Mesendoderm (in vitro differentiated cells): Measurements from ENCODE around the gene FRMD5.

Experiments used
- DNase-seq: peaks from one replicate; pipeline ENCODE4 v3.0.0; 2013
- H2AK5ac ChIP-seq: 2 replicates; pipeline ENCODE4 v1.6.1; 2013; ENCODE audit warnings: low read length, inconsistent platforms
- H2BK120ac ChIP-seq: 2 replicates; pipeline ENCODE4 v1.6.1; 2013; ENCODE audit warnings: low read depth, mild to moderate bottlenecking, low read length, moderate library complexity, mixed read lengths
- H2BK15ac ChIP-seq: replicated peaks from 2 replicates; pipeline ENCODE4 v1.6.1; 2013; ENCODE audit warnings: low read depth, mild to moderate bottlenecking, moderate library complexity
- H2BK5ac ChIP-seq: 2 replicates; pipeline ENCODE4 v1.6.1; 2013; ENCODE audit warnings: low read length, inconsistent platforms
- H3K18ac ChIP-seq: 2 replicates; pipeline ENCODE4 v1.6.1; 2013; ENCODE audit warnings: mild to moderate bottlenecking, low read length, mixed read lengths
- H3K23ac ChIP-seq: one replicate; pipeline ENCODE4 v1.6.1; 2013; ENCODE audit warnings: low read length
- H3K27ac ChIP-seq: 2 replicates; pipeline ENCODE4 v1.5.1; 2013; ENCODE audit warnings: low read depth, mild to moderate bottlenecking, inconsistent platforms, low read length, moderate library complexity
- H3K27me3 ChIP-seq: 2 replicates; pipeline ENCODE4 v1.6.1; 2013; ENCODE audit warnings: low read length, control low read depth, mild to moderate bottlenecking, inconsistent platforms; ENCODE audit not compliant: insufficient read depth, poor library complexity
- H3K36me3 ChIP-seq: 2 replicates; pipeline ENCODE4 v1.6.1; 2013; ENCODE audit warnings: low read length, inconsistent platforms; ENCODE audit not compliant: control insufficient read depth, insufficient read depth
- H3K4ac ChIP-seq: one replicate; pipeline ENCODE4 v1.6.1; 2013; ENCODE audit warnings: low read depth, mild to moderate bottlenecking, low read length, moderate library complexity
- H3K4me1 ChIP-seq: 2 replicates; pipeline ENCODE4 v1.6.1; 2013; ENCODE audit warnings: low read depth, low read length, inconsistent platforms; ENCODE audit not compliant: control insufficient read depth
- H3K4me2 ChIP-seq: 2 replicates; pipeline ENCODE4 v1.6.1; 2013; ENCODE audit warnings: low read length
- H3K4me3 ChIP-seq: 2 replicates; pipeline ENCODE4 v1.5.1; 2013; ENCODE audit warnings: mild to moderate bottlenecking, low read length
- H3K56ac ChIP-seq: one replicate; pipeline ENCODE4 v1.6.1; 2013; ENCODE audit warnings: low read length
- H3K79me1 ChIP-seq: 2 replicates; pipeline ENCODE4 v1.6.1; 2013; ENCODE audit warnings: low read length, inconsistent platforms
- H3K79me2 ChIP-seq: 2 replicates; pipeline ENCODE4 v1.6.1; 2013; ENCODE audit warnings: mild to moderate bottlenecking, low read length; ENCODE audit not compliant: control insufficient read depth, insufficient read depth
- H3K9ac ChIP-seq: 2 replicates; pipeline ENCODE4 v1.6.1; 2013; ENCODE audit warnings: low read length, inconsistent platforms
- H4K5ac ChIP-seq: one replicate; pipeline ENCODE4 v1.6.1; 2013; ENCODE audit warnings: low read length
- H4K8ac ChIP-seq: one replicate; pipeline ENCODE4 v1.6.1; 2013; ENCODE audit warnings: low read depth, mild to moderate bottlenecking, control low read depth, low read length, moderate library complexity
- WGBS: extraction: QIAGEN DNeasy Blood & Tissue Kit; methylation state at CpG from one replicate; pipeline ENCODE4 v1.1.7; 2013; ENCODE audit warnings: low lambda C conversion rate, missing lambda C conversion rate; ENCODE audit not compliant: insufficient coverage; ENCODE audit errors: extremely low coverage; 5-methylcytosine and 5-hydroxymethylcytosine counted together

Gene FRMD5

DNA sequence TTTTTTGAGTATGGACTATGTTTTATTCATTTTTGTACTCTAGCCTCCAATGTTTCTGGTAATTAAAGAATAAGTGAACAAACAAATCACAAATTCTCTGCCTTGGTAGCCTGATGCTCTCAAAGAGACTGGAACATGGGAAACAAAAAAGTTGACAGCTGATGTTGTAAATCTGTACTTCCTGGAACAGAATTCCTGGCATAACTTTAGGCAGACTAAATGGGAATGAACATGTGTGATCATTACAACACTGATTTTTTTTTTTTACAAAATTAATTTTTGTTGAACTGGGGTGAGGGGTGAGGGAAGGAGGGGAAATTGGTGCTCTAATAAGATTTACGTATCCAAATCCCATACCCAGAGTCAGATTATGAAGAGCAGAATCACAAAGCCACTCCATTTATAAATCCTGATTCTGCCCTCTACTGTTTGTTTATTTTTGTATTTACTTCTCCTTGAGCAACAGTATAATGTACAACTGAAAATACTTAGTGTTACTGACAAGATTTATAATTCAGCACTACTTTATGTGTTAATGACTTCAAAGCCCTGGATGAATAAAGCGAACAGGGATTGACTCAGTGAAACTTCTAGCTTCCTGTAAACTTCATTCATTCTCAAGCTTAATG is 165.0 kb downstream of the FRMD5 start:
- Histone ChIP-seq H2BK120ac (no peak overlapping the region), H4K8ac (no peak overlapping the region), H3K4me3 (no peak overlapping the region), H3K4me2 (no peak overlapping the region), H3K56ac (no peak overlapping the region), H3K9ac (no peak overlapping the region), H4K5ac (no peak overlapping the region), H3K27me3 (no peaks in the 10 kb centered on the region), H3K27ac (no peak overlapping the region), H2BK5ac (no peak overlapping the region), H2AK5ac (no peak overlapping the region), H2BK15ac (no peak overlapping the region), H3K79me1 (no peaks in the 10 kb centered on the region), H3K23ac (no peak overlapping the region), H3K18ac (no peak overlapping the region), H3K79me2 (no peaks in the 10 kb centered on the region), H3K4ac (no peak overlapping the region), H3K36me3 (no peaks in the 10 kb centered on the region), H3K4me1 (no peaks in the 10 kb centered on the region)
- no CpG with 5 or more reads among the region's 2 CpGs for WGBS
- DNase-seq, result no peak

DNA sequence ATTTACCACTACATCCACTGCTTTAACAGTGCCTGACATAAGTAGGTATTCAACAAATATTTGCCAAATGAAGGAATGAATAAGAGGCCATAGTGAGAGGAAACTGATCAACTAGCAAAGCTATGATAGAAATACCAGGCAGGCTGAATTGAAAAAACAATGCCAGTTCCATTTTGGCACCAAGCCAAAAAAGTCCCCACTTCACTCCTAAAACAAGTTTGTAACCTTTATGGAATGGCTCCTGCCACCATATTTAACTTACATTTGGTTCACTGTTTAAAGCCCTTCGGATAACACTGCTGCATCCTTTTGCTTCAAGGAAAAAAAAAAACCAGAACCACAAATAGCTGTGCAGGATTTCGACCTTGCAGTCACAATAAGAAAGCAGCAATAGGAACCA is 166.1 kb downstream of the FRMD5 start:
- H3K56ac ChIP-seq, result no peak overlapping the region
- no peak for DNase-seq
- H4K8ac ChIP-seq, result no peak overlapping the region

DNA sequence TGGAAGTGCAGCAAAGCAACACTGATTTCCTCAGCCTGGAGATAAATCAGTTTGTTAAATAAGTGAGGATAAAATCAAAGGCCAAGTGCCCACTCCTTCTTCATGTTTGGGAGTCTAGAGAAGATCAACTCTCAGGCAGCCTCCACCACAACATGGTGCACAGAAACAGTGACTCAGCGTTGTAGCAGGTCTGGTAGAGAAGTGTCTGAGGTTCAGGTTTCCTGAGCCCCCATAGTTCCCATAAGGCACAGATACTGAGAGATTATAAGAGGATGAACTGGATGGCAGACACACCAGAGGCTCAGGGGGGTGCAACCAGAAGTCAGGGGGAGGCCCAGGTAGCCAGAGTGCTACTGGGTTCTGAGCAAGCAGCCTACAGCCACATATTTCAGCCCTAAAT is 166.7 kb downstream of the FRMD5 start:
- Histone ChIP-seq H3K4me1 (no peaks in the 10 kb centered on the region), H3K27ac (no peak overlapping the region), H3K79me1 (no peaks in the 10 kb centered on the region), H2BK120ac (no peak overlapping the region), H3K23ac (no peak overlapping the region), H4K5ac (no peak overlapping the region), H3K4ac (no peak overlapping the region), H3K9ac (no peak overlapping the region), H3K36me3 (no peaks in the 10 kb centered on the region), H4K8ac (no peak overlapping the region), H3K27me3 (no peaks in the 10 kb centered on the region), H3K4me3 (no peak overlapping the region), H3K18ac (no peak overlapping the region), H2BK5ac (no peak overlapping the region), H3K56ac (no peak overlapping the region), H3K79me2 (no peaks in the 10 kb centered on the region), H2AK5ac (no peak overlapping the region), H3K4me2 (no peak overlapping the region), H2BK15ac (no peak overlapping the region)
- WGBS, result no CpG with 5 or more reads among the region's 1 CpG
- peak; percentile 14 for DNase-seq

More for the DNA sequence above, 166.1 kb downstream of the FRMD5 start:
- Histone ChIP-seq H2BK5ac (no peak overlapping the region), H3K4me1 (no peaks in the 10 kb centered on the region), H2AK5ac (no peak overlapping the region), H3K4me3 (no peak overlapping the region), H3K18ac (no peak overlapping the region), H3K36me3 (no peaks in the 10 kb centered on the region), H3K27me3 (no peaks in the 10 kb centered on the region), H4K5ac (no peak overlapping the region), H2BK120ac (no peak overlapping the region), H3K4ac (no peak overlapping the region), H3K79me2 (no peaks in the 10 kb centered on the region), H3K4me2 (no peak overlapping the region), H3K9ac (no peak overlapping the region), H3K27ac (no peak overlapping the region), H3K79me1 (no peaks in the 10 kb centered on the region), H2BK15ac (no peak overlapping the region), H3K23ac (no peak overlapping the region)
- WGBS, result no CpG with 5 or more reads among the region's 2 CpGs

DNA sequence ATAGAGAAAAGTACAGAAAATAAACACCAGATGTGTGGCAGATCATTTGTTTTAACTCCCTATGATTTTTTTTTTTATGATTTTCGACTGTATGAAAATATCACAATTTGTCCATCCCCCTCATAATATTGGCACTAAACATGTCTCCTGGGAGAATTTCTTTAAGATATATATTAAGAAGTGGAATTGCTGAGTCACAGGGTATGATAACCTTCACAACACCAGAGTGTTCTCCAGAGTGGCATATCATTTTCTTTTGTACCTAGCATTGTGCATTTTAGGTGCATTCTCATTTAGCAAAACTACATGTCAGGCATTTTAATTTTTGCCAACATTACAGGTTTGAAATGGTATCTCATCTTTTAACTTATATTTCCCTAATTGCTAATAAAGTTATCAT is 170.9 kb downstream of the FRMD5 start:
- Histone ChIP-seq H3K56ac (no peak overlapping the region), H2BK5ac (no peak overlapping the region), H3K9ac (no peak overlapping the region), H3K4me1 (no peaks in the 10 kb centered on the region), H4K5ac (no peak overlapping the region), H3K4me3 (no peak overlapping the region), H3K18ac (no peak overlapping the region), H3K4ac (no peak overlapping the region), H2BK120ac (no peak overlapping the region), H3K79me2 (no peaks in the 10 kb centered on the region), H2AK5ac (no peak overlapping the region), H3K4me2 (no peak overlapping the region), H3K23ac (no peak overlapping the region), H3K36me3 (no peaks in the 10 kb centered on the region), H3K27ac (no peak overlapping the region), H3K27me3 (no peaks in the 10 kb centered on the region), H3K79me1 (no peaks in the 10 kb centered on the region), H4K8ac (no peak overlapping the region), H2BK15ac (no peak overlapping the region)
- DNase-seq, result no peak
- WGBS, result no CpG with 5 or more reads among the region's 1 CpG

DNA sequence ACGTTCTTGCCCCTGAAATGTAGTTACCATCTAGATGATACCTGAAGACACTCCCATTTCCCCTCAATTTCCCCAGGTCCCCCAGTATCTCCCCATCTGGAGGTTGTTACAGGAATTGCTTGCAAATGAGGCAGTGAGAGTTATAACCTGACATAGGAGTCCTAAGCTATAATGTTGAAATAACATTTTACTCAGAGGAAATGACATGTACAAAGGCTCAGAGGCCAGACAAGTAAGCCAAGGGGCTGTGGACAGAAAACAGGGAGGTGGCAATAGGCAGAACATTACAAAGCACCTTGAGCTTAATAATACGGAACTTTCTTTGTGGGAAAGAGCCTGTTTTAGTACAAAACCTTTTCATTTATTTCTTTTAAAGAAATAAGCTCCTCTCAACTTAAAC is 171.9 kb downstream of the FRMD5 start:
- Histone ChIP-seq H3K27ac (no peak overlapping the region), H3K4ac (no peak overlapping the region), H4K5ac (no peak overlapping the region), H3K4me1 (no peaks in the 10 kb centered on the region), H3K36me3 (no peaks in the 10 kb centered on the region), H3K79me1 (no peaks in the 10 kb centered on the region), H2BK120ac (no peak overlapping the region), H3K27me3 (no peaks in the 10 kb centered on the region), H3K56ac (no peak overlapping the region), H3K79me2 (no peaks in the 10 kb centered on the region), H3K18ac (no peak overlapping the region), H2BK15ac (no peak overlapping the region), H3K4me2 (no peak overlapping the region), H2BK5ac (no peak overlapping the region), H3K9ac (no peak overlapping the region), H2AK5ac (no peak overlapping the region), H3K23ac (no peak overlapping the region), H4K8ac (no peak overlapping the region), H3K4me3 (no peak overlapping the region)
- no CpG with 5 or more reads among the region's 2 CpGs for WGBS
- no peak for DNase-seq

DNA sequence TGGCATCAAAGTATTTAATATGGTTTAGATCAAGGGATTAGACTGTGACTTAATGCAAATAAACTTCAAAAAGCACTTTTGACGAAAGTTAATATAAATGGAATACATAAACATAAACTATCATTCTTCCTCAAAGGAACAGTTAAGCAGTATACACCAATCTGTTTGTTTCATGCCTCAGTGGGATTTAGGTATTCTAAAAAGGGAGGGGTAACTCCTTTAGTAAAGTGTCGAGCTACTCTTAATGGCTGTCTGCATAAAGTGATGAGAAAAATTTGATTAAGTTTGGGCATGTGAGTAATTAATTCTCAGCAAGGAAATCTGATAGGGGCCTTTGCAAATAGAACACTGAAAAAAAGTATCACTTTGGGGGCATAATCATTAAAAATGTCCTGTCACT is 176.9 kb downstream of the FRMD5 start:
- H4K5ac ChIP-seq, result no peak overlapping the region
- no peak overlapping the region for H2BK120ac ChIP-seq
- H3K56ac ChIP-seq, result no peak overlapping the region
- no peaks in the 10 kb centered on the region for H3K79me2 ChIP-seq
- no peak overlapping the region for H3K9ac ChIP-seq
- H3K18ac ChIP-seq, result no peak overlapping the region
- WGBS, result no CpG with 5 or more reads among the region's 2 CpGs
- no peak overlapping the region for H2AK5ac ChIP-seq
- no peak overlapping the region for H4K8ac ChIP-seq
- no peaks in the 10 kb centered on the region for H3K27me3 ChIP-seq
- H2BK5ac ChIP-seq, result no peak overlapping the region
- no peak overlapping the region for H2BK15ac ChIP-seq
- no peak overlapping the region for H3K27ac ChIP-seq
- no peak overlapping the region for H3K4me2 ChIP-seq
- no peak for DNase-seq
- H3K36me3 ChIP-seq, result no peaks in the 10 kb centered on the region
- no peaks in the 10 kb centered on the region for H3K79me1 ChIP-seq
- H3K23ac ChIP-seq, result no peak overlapping the region
- H3K4me1 ChIP-seq, result no peaks in the 10 kb centered on the region
- H3K4ac ChIP-seq, result no peak overlapping the region
- H3K4me3 ChIP-seq, result no peak overlapping the region
